ENCODE results near the gene CARD18.

GRCh38 chr11:105168457-105168856 is 28.9 kb upstream of the CARD18 start:
- TF ChIP-seq POLR2A (IDR thresholded peaks at IDR 0.05) (no peak), CTCF (IDR thresholded peaks at IDR 0.05) (no peak)
